Hematopoietic multipotent progenitor cell treated with erythropoietin and hydrocortisone succinate and interleukin-3 and kit ligand, for 15 days (in vitro differentiated cells): ENCODE data around the gene RPL27.
"Not testable (repeated sequence)": the region's sequence is repeated elsewhere in the genome, so short reads cannot be mapped to it uniquely, and the experiment has no call there.

ENCODE experiments used
- DNase-seq: peaks from one replicate; pipeline ENCODE4 v3.0.0-alpha.2; 2015; ENCODE audit warnings: low spot score

The RPL27 gene

GRCh38 chr17:42997984-42998938, at the start of gene RPL27:
Gene RPL27, plus strand, starts transcription at chr17:42998419. Its CDS starts 332 bp downstream, at chr17:42998751.
- peak; percentile 99 for DNase-seq

DNA sequence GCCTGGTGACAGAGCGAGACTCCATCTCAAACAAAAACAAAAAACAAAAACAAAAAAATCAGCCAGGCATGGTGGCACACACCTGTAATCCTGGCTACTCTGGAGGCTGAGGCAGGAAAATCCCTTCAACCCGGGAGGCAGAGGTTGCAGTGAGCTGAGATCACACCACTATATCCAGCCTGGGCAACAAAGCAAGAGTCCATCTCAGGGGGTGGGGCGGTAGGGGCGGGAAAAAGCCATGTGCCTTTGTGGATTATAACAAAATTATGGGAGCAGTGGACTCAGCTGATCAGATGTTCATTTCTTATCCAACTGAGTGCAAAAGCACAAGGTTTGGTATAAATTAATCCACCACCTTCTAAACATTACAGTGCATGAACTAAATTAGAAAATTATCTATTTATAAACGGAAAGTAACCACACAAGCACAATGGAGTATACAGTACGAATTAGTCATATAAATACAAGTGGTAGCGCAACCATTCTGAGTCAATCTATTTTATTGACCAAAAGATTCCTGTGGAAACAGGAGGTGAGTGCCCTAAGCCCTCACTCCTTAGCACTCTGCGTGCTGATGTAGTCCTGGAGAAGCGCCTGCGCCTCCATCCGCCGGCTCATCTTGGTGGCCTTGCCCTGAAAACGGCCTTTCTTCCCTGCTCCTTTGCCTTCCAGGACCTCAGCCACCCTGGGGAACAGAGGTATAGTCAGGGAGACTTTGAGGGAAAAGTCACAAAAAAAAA, 48.0 kb upstream of the RPL27 start:
- DNase-seq, result no peak

- DNase-seq, result no peak
Measured at GRCh38 chr17:42953669-42954068, 44.5 kb upstream of the RPL27 start.

DNA sequence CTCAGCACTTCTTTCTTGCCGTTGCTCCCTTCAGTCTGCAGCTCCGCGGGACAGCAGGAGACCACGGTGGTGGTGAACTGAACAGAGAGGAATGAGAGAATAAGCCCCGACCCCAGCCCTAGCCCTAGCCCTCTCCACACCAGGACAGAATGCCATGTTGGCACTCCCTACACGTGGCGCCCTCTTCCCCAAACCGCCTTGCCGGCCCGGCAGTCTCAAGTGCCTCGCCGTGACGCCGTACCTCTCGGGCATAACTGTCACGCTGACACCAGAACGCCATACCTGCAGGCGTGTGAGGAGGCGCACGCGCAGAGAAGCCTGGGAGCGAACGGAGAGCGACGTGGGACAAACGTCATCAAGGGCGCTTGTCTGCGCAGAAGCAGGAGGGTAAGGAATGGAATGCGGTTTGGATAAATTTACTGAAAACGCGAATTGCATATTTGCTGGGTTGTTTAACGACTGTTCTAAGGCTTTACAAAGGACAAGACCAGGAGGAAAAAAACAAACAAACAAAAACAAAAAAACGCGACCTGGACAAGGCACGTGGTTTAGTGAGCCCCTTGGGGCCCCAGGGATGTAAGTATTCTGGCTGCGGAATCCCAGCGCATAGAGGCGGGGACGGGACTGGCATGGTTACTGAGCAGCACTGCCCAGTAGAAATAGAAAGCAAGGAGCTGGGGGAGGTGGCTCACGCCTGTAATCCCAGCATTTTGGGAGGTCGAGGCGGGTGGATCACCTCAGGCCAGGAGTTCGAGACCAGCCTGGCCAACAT, 33.9 kb upstream of the RPL27 start, which contains the start of gene AARSD1:
TSS of gene AARSD1 (minus strand) at position 294 of the 772 bp plus-strand sequence. CDS start at position 280, 14 bp downstream.
- peak; percentile 91 for DNase-seq

GRCh38 chr17:42967925-42968324, 30.3 kb upstream of the RPL27 start:
- no peak for DNase-seq

DNA sequence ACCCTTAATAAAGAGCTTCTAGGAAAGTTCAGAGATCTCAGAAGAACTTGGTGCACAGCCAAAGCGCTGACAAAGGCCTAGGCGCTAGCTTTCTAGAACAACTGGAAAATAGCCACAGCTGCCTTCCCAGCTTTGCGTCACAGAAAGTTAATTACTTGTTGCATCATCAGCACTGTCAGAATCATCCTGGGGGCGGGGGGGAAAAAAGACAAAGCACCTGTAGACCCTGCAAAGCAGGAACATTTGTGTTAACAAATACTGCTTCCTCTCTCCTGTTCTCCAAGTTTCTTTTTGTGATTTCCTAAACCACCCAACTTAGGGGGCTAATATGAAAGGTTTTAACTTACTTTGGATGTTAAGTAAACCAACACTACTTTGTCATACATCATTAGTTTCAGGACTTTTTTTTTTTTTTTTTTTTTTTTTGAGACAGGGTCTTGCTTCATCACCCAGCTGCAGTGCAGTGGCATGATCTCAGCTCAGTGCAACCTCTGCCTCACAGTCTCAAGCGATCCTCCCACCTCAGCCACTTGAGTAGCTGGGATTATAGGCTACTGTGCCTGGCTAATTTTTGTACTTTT, 29.1 kb upstream of the RPL27 start:
- no peak for DNase-seq

DNA sequence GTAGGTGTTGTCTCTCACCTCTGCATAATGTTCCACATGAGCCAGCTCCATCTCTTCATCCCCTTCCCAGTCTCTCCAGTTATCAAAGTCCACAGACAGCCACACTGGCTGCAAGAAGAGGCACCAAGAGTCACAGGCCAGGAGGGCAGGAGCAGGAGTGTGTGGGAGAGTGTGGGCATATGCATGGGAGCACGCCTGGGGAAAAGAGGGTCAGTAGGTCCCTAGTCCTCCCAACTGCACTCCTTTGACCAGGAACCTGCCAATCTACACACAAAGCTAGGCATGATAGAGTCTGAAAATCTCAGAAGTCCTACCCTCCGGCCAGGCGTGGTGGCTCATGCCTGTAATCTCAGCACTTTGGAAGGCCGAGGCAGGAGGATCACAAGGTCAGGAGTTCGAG, 26.6 kb upstream of the RPL27 start:
- no peak for DNase-seq

- not testable (repeated sequence) for DNase-seq
Measured at GRCh38 chr17:42973323-42973722, 24.9 kb upstream of the RPL27 start.

- no peak for DNase-seq
Measured at GRCh38 chr17:42975265-42975664, 23.0 kb upstream of the RPL27 start.

- DNase-seq, result not testable (repeated sequence)
Measured at GRCh38 chr17:42975701-42976100, 22.5 kb upstream of the RPL27 start.

GRCh38 chr17:42979511-42980273, 18.5 kb upstream of the RPL27 start, which contains the start of gene PTGES3L:
Gene PTGES3L, minus strand, starts transcription at chr17:42980080. Its CDS starts 27 bp downstream, at chr17:42980053.
- no peak for DNase-seq

GRCh38 chr17:42980274-42980765, 17.9 kb upstream of the RPL27 start, which contains the start of gene RUNDC1:
Gene RUNDC1, plus strand, starts transcription at chr17:42980565. Its CDS starts 12 bp downstream, at chr17:42980577.
- peak; percentile 93 for DNase-seq

DNA sequence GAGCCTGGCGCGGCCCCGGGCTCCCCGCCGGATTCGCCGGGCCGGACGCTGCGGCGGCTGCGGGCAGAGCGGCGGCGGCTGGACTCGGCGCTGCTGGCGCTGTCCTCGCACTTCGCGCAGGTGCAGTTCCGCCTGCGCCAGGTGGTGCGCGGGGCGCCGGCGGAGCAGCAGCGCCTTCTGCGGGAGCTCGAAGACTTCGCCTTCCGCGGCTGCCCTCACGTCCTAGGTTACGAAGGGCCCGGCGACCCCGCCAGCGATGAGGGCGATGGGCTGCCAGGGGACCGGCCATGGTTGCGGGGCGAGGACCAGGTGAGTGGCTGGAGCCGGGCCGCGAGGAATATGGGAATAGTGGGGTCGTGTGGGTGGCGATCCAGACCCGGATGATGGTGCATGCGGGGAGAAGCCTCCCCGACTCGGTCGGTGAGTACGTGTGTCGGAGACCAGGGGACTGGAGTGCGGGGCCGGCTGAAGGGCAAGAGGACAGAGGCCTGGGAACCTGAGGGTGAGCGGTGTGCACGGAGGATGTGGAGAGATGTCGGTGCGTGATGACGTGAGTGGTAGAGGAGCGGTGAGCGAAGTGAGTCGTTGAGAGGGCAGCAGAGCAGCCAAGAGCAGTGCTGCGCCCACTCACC, 17.3 kb upstream of the RPL27 start:
- peak; percentile 54 for DNase-seq

- no peak for DNase-seq
Measured at GRCh38 chr17:42982266-42982665, 16.0 kb upstream of the RPL27 start.

DNA sequence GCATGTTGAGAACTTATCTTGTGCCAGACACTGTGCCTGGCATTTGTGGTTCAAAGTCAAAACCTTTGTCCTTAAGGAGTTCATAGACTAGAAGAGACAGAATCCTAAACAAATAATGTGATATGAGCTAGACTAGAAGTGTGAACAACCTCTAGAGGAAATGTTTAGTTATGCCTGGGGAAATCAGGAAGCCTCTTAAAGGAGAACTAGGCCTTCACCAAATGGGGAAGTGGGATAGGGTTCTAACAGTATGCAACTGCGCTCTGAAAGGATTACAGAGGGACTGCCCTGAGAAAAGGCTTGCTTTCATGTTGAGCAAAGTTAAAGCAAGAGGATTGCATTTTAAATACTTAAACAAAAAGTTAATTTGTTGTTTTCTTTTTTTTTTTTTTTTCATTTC, 13.0 kb upstream of the RPL27 start:
- no peak for DNase-seq

GRCh38 chr17:42989141-42989540, 9.1 kb upstream of the RPL27 start:
- no peak for DNase-seq

DNA sequence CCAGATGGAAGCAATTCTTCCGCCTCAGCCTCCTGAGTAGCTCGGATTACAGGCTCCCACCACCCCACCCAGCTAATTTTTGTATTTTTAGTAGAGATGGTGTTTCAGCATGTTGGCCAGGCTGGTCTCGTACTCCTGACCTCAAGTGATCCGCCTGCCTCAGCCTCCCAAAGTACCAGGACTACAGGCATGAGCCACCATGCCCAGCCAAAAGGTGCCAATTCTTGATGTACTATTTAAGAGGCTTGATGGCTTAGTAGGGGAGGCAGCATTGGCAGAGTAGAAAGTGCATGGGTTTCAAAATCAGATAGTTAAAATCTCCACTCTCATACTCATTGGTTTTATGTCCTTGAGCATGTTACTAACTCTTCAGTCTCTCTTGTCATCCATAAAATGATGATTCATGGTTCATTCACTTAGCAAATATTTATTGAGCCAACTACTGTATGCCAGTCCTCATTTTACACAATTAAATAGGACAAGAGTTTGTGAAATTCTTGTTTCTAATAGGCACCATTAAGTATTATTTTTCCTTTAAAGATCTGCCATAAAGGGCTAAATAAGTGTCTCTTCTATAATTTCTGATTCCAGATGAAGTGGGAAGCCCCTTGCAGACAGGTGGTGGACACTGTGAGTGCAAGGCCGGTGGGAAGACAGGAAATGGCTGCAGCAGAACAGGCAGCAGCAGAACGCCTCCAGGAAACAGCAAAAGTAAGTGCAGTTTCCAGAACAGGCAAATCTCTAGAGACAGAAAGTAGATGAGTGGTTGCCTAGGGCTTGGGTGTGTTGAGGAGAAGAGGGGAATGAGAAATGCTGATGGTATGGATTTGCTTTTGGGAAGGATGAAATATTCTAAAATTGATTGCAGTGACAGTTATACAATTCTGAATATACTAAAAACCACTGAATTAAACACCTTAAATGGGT, 8.2 kb upstream of the RPL27 start:
- DNase-seq, result no peak

GRCh38 chr17:42991471-42991870, 6.7 kb upstream of the RPL27 start:
- DNase-seq, result no peak

DNA sequence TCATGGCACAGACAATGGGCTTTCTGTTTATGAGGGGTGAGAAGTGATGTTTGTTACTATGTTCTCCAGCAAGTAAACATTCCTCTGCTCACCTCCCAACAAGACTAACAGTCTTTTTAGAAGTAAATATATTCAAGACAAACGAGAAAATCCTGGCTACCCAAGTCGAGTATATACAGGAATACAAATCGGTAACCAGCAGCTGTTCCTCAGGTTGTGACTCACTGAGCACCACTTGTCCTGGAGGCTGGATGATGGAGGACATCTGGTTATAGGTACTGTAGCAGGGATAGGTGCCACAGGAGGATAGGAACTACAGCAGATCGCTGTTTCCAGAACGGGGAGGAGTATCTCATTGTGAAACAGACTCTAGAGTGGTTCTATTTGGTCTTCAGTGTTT, 5.3 kb upstream of the RPL27 start:
- DNase-seq, result no peak
